K562 (cell line): Measurements from ENCODE around the gene KCNJ11. TPM values are rescaled to one million over a fixed set of nuclear protein-coding genes. Genes with fewer than 3 reads are reported as not detected.

Source experiments
- CBX1 ChIP-seq: sonication (generic); IDR thresholded peaks from 2 replicates; pipeline ENCODE4 v1.6.1; 2016; ENCODE audit warnings: antibody characterized with exemption, low read depth, mild to moderate bottlenecking
- CBX5 ChIP-seq: IDR thresholded peaks from 2 replicates; pipeline ENCODE4 v1.6.1; 2014; ENCODE audit warnings: low read depth, borderline replicate concordance
- L3MBTL2 ChIP-seq: fragments of 450-650 bp; IDR thresholded peaks from 2 replicates; pipeline ENCODE4 v1.6.1; 2016; ENCODE audit warnings: mild to moderate bottlenecking, moderate library complexity
- MCM7 ChIP-seq, 2 experiments: fragments of 450-650 bp; IDR thresholded peaks; 2 replicates each; pipeline ENCODE4 v1.6.1; 2016 to 2018
- POLR2AphosphoS5 ChIP-seq: IDR thresholded peaks from 2 replicates; pipeline ENCODE4 v1.6.1; 2011; ENCODE audit warnings: mild to moderate bottlenecking, low read depth, low read length, moderate library complexity; ENCODE audit not compliant: control insufficient read depth, insufficient read depth
- RFX7 ChIP-seq: fragments of 250-450 bp; sonication (Bioruptor Pico); IDR thresholded peaks from 2 replicates; pipeline ENCODE4 v1.5.1; 2021; ENCODE audit warnings: mild to moderate bottlenecking
- ZNF143 ChIP-seq: sonication (generic); formaldehyde crosslinking; IDR thresholded peaks from 2 replicates; pipeline ENCODE4 v1.9.0; 2022; ENCODE audit warnings: mild to moderate bottlenecking, missing genetic modification reagents
- ZNF707 ChIP-seq: fragments of 250-450 bp; sonication (Bioruptor Pico); conservative IDR thresholded peaks from 2 replicates; pipeline ENCODE4 v1.8.0; 2022; ENCODE audit warnings: inconsistent platforms, mild to moderate bottlenecking, moderate library complexity
- polyA plus RNA-seq, 8 experiments: library from polyadenylated mRNA; depleted of rRNA in 4 of 8; stranded (reverse) in 5 of 8; unstranded in 3 of 8; fragments of >200 nt; fragmentation: Nextera tagmentation in 2 of 8; fragmentation: Illumina TruSeq in 1 of 8; extraction: Ambion mirVana in 2 of 8; extraction: Trizol in 1 of 8; gene quantifications; 2 replicates each; pipeline versions ENCODE4 v1.2.1 to v1.2.3, GENCODE V29; 2011 to 2014; ENCODE audit warnings: inconsistent platforms in 1 of 8, missing spikeins in 1 of 8
- total RNA-seq, 7 experiments: library from RNA; depleted of rRNA in 6 of 7; stranded (reverse); fragments of >200 nt in 6 of 7; fragmentation: Illumina TruSeq in 2 of 7; extraction: Trizol in 2 of 7; gene quantifications; 2 replicates each; pipeline versions ENCODE4 v1.2.1 to v1.2.3, GENCODE V29; 2011 to 2021; ENCODE audit warnings: low replicate concordance in 1 of 7
- TF ChIP-seq, protein P1 (sequence below), 2 experiments: fragments of 450-650 bp; conservative IDR thresholded peaks; 2 replicates each; pipeline ENCODE4 v1.6.1; 2017; ENCODE audit warnings: mild to moderate bottlenecking in 2 of 2, moderate library complexity in 2 of 2
- TF ChIP-seq, protein P2 (sequence below): fragments of 450-650 bp; IDR thresholded peaks from 2 replicates; pipeline ENCODE4 v1.6.1; 2018; ENCODE audit warnings: mild to moderate bottlenecking, low read depth; ENCODE audit not compliant: partially characterized antibody

KCNJ11 gene
- total and polyA plus RNA-seq, 9 of the 15 experiments (the other 6 are each of a cell fraction or from before 2014, with no cell fraction given), result 0.54 to 3.7 (median 0.86) TPM; not detected in 2

DNA sequence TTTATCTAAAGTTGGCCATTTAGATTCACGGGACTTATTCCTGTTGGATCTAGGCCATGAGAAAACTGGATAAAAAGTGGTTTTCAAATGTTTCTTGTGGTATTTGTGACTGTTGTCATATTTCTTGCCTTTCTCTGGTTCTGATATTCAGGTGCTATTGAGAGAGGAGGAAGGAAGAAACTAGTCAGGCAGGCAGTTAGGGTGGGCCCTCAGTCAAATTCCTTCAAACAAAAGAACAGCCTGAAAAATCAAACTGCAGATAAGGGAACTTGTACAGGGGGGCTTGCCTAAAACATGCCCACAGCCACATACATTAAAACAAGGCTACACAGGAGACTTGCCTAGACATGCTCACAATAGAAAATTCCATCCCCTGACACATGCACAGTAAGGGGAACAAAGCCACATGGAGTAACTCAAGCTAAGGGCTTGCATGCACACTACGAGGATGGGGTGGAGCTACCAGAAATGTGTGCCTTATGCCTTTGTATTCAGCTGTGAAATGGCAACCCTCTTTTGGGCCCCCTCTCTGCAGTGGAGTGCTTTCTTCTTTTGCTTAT, 18.7 kb downstream of the KCNJ11 start (continued):
- TF ChIP-seq, protein P1, sequence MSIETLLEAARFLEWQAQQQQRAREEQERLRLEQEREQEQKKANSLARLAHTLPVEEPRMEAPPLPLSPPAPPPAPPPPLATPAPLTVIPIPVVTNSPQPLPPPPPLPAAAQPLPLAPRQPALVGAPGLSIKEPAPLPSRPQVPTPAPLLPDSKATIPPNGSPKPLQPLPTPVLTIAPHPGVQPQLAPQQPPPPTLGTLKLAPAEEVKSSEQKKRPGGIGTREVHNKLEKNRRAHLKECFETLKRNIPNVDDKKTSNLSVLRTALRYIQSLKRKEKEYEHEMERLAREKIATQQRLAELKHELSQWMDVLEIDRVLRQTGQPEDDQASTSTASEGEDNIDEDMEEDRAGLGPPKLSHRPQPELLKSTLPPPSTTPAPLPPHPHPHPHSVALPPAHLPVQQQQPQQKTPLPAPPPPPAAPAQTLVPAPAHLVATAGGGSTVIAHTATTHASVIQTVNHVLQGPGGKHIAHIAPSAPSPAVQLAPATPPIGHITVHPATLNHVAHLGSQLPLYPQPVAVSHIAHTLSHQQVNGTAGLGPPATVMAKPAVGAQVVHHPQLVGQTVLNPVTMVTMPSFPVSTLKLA (conservative IDR thresholded peaks at IDR 0.05), result no peak
- TF ChIP-seq POLR2AphosphoS5 (no peak), ZNF707 (no peak), L3MBTL2 (no peak), CBX5 (peak; percentile 45; the same call in 1 of the 2 replicates), RFX7 (CRISPR knock-in tag) (no peak), ZNF143 (no peak), MCM7 (IDR thresholded peaks at IDR 0.05) (no peak), CBX1 (0 out of 2 replicates have a peak, but pooled peaks have one; percentile 29)
- TF ChIP-seq, protein P2, sequence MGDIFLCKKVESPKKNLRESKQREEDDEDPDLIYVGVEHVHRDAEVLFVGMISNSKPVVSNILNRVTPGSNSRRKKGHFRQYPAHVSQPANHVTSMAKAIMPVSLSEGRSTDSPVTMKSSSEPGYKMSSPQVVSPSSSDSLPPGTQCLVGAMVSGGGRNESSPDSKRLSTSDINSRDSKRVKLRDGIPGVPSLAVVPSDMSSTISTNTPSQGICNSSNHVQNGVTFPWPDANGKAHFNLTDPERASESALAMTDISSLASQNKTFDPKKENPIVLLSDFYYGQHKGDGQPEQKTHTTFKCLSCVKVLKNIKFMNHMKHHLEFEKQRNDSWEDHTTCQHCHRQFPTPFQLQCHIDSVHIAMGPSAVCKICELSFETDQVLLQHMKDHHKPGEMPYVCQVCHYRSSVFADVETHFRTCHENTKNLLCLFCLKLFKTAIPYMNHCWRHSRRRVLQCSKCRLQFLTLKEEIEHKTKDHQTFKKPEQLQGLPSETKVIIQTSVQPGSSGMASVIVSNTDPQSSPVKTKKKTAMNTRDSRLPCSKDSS, result peak; percentile 31
